COLO668 (cell line): ENCODE results near the gene JAG2.

ENCODE experiments used
- DNase-seq: peaks from one replicate; lab custom pipeline; 2025; ENCODE audit not compliant: unreplicated experiment; lab: John Stamatoyannopoulos, UW

The JAG2 gene

DNA sequence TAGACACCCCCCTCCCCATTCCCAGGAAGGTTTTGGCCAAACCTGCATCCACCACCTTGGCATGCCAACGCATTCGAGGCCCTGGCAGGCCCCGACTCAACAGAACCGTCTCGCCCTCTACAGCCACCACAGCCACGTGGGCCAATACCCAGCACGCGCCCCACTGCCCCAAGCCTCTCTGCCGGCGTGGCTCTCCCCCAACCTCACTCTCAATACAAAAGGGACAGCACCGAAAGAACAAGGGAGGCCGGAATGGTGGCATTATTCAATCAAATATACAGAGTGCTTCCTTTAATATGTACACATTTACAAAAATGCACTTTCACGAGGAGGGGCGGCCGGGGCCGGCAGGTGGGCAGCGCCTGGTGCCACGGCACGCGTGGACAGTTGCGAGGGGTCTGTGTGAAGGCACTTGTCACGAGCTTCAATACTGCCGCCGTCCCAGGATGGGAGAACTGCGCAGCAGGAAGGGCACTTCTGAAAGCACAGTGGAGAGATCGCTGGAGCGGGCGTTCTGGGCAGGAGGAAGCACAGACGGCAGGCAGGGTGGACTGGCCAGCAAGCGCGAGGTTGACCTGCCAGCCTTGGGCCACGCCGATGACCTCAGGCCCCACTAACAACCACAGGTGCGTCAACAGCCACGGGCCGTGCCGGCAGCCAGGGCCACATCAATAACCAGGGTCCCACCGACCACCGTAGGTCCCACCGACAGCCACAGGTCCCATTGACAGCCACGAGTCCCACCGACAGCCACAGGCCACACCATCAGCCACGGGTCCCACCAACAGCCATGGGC lies 26.9 kb downstream of the JAG2 start:
- no peak for DNase-seq

DNA sequence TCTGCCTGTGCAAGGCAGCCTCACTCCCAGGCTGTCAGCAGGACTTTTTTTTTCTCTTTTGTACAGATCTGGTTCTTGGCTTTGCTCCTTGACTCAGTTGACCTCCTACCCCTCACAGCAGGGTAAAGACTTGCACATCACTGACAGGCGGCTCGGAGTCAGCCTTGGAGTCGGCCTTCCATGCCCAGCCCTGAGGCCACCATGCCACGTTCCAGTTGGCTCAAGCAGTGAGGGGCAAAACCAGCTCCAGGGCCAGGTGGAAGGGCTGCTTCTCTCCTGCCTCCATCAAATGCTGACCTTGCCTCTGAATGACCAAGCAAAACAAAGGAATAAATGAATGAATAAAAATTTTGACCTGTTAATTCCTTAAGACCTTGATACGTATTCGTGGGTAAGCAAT lies 27.6 kb downstream of the JAG2 start:
- no peak for DNase-seq

DNA sequence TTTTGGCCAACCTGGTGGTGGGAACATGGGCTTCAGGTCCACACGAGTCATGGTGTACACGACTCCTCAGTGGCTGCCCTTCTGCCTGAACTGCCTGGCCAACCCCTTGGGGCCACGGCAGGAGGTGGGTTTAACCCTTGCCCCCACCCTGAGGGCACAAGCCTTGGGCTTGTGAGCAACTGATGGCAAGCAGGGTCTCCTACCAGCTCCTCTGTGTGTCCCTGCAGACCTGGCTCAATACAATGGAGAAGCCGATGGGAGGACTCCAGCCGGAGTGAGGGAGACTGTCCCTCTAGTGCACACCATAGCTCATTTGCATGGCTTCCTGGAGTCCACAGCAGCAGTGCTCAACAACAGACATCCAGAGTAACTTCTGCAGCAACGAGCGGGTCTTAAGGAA lies 28.0 kb downstream of the JAG2 start:
- no peak for DNase-seq

DNA sequence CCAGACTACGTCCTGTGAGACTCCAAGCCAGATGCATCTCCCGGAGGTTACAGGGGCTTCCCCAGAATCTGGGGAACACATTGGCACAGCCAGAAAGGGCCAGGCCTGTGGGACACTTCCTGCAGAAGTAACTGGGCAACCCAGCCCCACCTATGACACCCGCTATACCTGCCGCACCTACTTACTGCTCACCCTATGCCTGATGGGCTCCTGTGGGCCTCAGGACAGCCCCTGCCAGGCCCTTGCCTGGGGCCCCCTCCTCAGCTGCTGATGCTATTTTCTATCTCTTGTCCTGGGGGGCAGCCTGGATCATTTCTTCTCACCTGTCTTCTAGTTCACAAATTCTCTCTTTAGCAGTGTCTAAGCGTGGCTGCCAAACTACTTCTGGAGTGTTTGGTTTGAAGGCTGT lies 28.7 kb downstream of the JAG2 start:
- no peak for DNase-seq

DNA sequence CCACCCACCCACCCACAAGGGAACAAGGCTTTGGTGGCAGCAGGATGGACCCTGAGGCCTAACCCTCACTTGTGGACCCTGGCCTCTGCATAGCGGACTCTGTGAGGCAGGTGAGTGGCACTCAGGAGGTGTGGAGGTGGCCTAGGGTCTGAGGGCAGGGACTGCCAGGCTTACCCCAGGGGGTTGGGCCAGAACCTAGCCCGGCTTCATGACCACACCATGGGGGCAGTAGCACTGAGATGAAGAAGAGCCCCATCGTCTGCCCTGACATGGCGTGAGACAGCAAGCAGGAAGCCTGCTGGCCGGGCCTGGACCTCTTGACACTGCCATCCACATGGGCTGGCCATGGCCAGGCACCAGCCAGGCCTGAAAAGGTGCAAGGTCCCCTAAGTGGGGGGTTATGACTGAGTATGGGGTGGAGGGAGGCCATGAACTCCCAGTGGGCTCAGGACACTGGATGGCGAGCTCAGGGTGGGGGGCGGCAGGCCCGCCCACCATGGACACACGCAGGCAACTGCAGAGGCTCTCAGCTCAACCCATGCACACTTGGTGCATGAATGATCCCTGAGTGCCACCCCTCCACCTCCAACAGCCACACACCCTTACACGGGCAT lies 29.3 kb downstream of the JAG2 start:
- no peak for DNase-seq

DNA sequence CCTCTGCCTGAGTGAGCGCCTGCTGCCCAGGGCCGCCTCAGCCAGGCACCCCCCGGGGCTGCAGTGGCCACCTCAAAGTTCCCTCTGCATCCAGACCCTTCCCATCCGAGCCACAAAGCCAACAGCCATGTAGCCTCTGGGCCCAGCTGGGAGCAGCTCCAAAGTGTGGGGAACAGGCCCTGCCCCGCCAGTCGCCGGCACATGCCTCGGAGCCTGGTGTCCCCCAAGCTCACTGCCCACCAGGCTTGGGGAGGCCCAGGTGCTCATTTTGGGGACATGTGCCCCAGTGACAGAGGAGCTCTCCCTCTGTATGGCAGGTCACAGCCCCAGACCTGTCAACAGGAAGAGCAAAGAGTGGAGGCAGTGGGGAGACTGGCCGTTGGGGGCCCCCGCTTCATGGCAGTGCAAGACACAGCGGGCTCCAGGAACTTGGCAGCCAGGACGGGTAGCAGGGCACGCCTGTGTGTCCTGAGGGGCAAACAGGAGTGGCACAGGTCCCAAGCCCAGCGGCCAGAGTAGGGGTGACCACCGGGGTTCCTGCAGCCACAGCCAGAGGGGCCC lies 29.9 kb downstream of the JAG2 start:
- no peak for DNase-seq

DNA sequence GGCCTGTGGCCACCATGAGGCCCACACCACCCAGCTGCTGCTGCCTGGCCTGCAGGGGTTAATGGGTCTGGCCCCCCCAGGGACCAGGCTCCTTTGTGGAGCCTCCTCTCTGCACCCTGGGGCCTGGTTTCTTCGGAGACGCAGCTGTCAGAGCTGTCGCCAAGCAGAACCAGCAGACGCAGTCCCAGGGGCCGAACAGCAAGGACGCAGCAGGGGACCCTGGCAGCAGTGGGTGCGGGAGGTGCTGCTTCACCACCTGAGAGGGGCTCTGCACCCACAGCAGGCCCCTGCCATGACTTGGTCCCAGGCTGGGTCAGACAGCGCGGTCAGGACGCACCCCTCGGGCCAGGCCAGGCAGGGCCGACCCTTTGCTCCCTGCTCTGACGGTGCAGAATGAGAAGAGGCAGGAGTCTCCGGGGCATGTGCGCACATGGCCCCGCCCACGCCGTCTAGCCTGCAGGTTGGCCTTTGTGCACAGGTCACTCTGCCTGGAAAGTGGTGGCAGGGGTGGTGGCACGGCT lies 30.5 kb downstream of the JAG2 start:
- peak; percentile 29 for DNase-seq

DNA sequence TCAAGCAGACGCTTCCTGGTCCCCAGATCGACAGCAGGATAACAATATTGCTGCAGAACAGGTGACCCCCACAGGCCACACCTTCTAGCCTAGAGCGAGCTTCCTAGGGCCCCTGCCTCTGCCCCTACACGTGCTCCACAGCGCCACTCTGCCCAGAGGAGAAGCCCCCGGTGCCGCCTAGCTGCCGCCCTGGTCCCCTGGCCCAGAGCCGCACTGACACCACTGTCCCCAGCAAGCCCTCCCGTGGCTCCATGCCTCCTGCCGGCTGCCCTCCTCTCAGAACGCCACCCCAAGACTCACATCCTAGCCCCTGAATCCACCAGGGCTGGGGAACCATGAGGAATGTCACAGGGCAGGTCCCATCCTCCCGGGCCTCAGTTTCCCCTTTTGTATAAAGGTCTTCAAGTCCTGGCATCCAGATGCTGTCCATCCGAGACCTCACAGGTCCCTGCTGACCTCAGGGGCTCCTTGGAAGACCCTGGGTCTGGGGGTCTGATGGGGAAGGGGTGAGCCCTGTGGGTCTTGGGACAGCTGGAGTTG lies 31.0 kb downstream of the JAG2 start:
- no peak for DNase-seq

DNA sequence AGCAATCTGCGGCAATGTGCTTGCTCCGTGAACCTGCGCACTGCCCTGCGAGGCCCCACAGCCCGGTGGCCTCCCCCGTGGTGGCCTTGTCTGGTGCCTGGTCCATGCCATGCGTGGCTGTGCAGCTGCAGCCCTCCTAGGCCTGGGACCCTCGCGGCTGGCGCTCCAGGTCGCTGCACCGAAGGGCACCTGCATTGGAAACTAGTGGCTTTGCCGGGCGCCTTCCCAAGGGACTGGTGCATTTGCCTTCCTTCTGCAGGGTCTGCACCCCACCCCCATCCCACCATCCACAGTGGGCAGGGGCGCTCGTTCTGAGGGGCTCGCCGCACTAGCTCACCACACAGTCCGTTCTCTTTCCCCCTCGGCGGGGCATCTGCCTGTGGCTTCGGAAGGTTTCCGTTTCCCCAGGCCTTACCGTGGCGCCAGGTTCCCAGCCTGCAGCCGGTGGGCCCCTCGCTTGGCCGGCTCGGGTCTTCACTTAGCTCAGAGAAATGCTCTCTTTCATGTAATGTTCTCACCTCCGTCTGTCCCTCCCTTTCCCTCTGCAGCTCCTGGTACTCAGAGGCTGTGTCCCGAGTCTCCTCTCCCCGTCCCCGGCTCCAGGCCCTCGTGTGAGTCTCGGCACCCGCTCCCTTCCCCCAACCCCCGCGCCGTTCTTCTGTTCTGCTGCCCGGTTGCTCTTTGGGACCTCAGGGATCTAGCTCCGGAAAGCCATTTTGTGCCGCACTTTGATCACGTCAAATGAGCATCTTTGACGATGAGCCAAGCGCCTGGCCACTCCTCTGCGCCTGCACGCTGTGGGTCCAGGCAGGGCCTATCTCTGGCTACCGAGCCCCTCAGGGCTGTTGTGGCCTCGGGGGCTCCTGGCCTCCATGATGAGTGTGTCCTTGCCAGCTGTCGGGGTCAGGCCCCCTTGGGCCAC lies 31.9 kb downstream of the JAG2 start:
- DNase-seq, result no peak

DNA sequence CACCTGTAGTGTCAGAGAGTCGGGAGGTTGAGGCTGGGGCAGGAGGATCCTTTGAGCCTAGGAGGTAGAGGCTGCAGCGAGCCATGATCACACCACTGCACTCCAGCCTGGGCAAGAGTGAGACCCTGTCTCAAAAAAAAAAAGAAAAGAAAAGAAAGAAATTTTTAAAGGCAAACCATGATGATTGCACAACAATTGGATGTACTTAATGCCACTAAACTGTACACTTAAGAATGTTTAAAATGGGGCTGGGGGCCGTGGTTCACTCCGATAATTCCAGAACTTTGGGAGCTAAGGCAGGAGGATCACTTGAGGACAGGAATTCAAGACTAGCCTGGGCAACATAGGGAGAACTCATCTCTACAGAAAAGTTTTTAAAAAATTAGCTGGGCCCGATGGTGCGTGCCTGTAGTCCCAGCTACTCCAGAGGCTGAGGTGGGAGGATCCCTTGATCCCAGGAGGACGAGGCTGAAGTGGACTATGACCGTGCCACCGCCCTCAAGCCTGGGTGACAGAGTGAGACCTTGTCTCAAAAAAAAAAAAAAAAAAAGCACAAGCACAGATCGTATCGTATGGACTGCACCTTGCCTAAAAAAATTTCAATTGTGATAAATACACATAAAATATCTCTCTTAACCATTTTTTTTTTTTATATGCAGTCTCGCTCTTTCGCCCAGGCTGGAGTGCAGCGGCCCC lies 32.7 kb downstream of the JAG2 start:
- DNase-seq, result no peak

DNA sequence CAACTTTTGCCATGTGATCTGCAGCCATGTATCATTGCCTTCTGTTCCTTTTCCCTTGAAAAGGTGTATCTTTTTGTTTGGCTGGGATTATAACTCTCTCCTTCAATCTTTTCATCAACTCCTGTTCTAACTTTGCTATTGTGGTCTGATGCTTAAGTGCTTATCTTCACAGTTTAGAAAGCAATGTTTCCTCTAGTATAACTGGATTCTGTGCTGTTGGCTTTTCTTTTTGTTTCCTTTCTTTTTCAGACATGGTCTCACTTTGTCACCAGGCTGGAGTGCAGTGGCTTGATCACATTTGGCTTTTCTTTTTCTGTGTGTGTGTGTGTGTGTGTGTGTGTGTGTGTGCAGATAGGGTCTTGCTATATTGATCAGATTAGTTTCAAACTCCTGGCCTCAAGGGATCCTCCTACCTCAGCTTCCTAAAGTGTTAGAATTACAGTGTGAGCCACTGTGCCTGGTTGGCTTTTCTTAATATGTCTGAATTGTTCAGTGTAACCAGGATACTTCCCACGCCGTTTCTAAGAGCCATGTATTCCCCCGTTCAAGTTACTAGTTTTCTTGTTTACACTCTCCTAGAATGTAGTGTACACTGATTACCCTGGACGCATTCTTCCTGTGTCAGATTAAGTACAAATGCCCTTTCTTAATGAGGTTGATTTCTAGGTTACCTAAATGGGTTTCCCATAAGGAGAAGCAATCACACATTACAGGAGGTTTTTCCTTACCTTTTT lies 35.5 kb downstream of the JAG2 start:
- DNase-seq, result no peak

DNA sequence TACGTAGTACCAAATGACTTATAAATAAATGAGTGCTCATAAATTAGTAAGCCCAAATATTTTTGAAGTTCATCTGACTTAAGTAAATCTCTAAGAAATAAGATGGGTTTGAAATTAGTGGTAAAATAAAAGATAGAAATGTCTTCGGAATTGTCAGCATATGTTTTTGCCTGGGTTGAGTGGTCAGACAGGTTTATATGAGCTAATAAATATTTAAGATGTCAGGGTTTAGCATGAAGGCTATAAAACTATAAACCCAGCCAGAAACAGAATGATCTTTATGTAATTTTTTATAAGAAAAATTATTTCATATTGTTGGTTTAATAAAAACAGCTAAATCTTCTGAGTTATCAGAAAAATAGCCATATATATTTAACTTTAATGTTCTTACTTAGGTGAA lies 37.3 kb downstream of the JAG2 start:
- DNase-seq, result no peak

DNA sequence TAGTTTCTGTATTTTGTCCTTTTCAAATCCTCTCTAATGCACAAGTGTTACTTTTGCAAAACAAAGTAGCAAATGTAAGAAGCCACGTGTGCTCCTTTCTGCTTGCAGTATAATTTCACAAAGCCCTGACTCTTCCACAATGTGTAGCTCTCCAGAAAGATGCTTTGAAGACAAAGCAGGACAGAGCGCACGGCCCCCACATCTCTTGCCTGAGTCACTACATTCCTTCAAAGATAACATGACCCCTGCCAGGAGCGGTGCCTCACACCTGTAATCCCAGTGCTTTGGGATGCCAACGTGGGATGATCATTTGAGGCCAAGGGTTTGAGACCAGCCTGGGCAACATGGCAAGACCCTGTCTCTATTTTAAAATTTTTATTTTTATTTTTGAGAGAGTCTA lies 40.5 kb downstream of the JAG2 start:
- DNase-seq, result no peak

DNA sequence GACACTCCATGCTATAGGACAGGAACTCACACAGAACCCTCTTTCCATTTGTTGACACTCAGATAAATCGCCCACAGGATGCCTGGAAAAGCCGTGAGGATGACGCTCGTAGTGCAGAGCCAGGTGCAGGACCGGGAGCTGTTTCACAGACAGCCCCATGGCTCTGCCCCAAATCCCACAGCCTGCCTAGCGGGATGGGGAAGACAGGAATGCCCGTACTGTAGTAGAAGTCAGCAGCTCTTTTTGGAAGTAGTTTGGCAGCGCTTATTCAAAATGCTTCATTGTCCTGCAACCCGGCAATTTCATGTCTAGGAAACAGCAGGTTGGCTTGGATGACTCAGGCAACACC lies 41.6 kb downstream of the JAG2 start:
- DNase-seq, result peak; percentile 52

DNA sequence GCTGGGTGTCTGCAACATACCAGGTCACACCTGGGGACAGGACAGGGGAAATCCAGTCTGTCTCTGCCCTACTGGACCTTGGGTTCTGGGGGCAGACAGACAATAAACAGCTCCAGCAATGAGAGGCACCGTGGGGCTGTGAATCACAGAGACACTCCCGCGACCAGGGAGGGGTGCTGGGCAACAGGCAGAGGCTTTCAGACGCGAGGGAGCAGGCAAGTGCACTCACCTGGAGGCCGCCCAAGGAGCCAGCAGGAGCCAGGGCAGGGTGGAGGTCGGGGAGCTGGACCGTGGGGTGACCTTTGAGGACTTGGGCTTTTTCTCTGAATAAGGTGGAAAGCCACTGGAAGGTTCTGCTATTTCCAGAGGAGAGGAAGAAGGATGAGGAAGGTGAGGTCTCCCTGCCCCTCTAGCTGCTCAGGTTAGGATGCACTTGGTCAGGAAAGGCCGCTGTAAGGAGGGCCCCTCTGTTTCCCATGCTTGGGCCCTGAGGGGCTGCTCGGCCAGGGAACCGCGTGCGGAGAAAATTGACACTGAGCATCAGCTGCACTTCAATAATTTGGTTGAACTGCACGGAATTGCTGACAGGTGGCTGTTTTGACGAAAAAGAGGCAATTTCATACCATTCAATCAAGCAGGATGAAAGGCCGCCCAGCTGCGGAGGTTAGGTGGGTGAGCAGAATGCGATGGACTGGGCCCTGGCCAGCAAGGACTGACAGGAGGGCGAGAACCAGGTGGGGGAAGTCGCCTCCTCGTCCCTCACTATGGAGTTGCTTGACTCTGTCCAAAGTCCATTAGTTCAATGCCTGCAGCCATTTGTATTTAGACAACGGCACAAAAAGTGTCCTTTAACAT lies 42.2 kb downstream of the JAG2 start:
- no peak for DNase-seq

DNA sequence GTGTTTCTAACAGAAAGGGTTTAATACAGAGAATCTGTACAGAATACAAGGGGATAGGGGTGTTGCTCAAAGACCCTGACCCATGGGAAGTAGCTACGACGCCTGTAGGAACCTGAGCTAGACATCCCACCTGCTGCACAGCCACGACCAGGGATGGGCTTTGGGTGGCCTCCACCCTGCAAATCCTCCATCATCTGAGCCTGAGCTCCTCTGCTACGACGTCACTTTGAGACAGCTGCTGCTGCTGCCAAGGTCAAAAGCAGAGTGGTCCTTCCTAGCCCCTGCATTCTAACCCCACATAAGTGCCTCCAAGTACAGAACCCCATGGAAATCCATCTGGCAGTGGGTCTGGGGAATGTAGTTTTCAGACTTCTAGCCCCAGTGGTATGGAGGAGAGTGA lies 43.8 kb downstream of the JAG2 start:
- DNase-seq, result no peak

DNA sequence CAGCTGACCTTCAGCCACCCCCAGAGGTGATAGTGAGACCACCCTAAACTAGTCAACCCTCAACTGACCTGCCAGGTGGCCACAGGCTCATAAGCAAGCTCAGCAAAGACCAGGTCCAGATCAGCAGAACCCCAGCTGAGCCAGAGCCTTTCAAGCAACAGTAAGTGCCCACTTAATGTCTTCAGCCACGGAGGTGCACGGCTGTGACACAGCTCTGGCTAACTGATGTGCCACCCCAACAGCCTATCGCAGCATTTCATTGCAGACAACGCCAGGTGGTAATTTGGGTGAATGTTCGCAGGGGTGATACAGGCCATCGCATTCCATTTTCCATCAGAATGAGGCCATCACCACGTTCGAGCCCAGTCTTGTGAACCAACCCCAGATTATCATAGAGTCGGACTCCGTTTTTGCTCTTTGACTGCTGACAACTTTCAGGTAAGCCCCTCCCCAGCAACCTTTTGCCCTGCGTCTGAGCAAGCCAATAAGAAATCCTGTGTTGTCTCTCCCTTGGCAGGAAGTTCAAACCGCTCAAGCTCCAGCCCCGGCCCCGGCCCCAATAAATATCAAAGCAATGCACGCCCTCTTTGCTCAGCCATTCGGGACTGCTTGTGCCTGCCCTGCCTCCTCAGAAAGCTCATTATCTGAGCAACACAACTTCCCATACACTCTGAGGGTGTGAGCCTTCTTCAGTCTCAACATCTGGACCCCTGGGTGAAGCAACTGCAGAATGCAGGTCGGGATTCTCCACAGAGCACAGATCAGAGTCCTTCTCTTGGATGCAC lies 44.4 kb downstream of the JAG2 start:
- DNase-seq, result no peak

DNA sequence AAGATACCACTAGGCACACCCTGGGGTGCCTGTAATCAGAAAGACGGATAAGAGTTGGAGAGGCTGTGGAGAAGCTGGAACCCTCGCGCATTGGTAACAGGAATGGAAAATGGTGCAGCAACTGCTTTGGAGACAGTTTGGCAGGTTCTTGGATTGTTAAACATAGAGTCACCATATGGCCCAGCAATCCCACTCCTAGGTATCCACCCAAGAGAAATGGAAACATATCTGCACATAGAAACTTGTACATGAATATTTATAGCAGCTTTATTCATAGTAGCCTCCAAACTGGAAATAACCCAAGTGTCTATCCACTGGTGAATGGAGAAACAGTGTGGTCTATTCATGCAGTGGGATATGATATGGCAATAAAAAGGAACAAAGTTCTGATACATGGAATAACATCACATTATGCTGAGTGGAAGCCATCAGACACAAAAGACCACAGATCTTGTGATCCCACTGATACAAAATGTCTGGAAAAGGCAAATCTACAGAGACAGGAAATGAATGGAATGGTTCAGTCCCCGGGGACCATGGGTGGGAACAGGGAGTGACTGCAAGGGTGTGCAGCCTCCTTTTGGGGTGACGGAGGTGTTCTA lies 45.4 kb downstream of the JAG2 start:
- no peak for DNase-seq
